ENCODE data around the gene RALGAPA2.

The RALGAPA2 gene

DNA sequence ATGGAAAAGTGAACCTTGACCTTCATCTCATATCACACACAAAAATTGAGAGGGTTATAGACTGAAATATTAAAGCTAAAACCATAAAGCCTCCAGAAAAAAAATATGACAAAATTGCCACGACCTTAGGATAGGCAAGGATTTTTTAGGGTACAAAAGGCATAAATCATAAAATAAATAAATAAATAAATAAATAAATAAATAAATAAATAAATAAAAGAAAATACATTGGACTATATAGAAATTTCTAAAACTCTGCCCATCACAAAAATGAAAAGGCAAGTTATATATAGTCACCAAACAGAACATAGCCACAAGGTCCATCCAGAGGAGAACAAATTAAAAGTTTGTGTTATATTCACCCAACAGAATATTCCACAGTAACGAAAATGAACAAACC is 235.9 kb downstream of the RALGAPA2 start:
- DNase-seq: no peak

DNA sequence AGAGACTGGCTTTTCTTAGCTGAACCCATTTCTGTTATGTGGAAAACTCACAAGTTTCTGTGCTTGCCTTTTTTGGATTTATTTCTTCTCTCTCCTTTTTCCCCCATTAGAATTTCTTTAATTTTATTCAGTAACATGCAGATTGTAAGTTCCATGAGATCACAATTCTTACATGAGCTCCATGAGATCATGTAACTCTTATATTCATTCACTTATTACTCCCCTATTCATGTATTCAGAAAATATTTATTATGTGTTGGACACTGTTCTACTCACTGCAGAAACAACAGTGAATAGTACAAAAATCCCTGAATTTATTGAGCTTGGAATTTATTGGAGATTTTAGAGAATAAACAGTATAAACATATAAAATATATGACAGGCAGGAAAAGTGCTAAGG is 238.8 kb downstream of the RALGAPA2 start:
- no peak for DNase-seq

- peak in 2 of 58 donors; percentile 4 to 13 for DNase-seq
Measured at GRCh38 chr20:20472684-20473274, 239.7 kb downstream of the RALGAPA2 start.

DNA sequence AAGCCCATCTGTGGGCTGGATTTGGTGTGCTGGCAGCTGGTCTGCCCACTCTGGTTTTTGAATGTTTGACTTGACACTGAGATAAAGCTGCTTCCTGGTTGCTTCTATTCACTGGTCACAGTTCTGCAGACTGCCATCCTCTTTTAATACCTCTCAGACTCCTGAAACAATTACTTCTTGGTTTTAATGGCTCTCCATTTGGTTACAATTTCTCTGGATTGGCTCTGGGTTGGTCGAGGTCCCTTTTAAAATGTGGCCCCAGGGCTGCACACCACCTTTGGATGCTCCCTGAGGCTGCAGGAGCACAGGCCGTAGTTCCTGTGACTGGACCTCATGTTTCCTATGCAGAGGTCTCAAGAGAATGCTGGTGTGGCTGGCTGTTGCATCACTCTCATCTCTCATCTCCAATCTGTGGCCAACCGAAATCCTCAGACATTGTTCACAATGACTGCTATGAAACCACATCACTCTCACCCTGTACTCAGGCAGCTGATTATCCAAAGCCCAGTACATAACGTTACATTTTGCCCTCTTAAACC is 246.0 kb downstream of the RALGAPA2 start:
- DNase-seq: no peak

DNA sequence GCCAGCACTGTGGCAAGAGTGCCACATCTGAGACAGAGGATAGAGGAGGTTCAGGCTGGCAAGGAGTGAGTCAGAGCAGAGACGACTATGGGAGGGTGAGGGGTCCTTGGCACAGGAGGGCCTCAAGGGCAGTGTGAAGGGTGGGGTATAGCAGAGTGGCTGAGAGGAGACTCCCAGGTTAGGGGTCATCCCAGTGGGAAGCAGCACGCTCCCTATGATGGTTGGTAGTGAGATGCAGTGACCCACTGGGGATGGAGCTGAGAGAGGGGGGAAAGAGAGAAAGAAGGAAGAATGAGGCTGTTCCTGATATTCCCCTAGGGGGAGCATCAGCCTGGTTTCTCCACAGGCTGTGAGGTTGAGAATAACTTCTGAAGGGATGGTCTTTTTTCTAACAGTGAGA is 247.2 kb downstream of the RALGAPA2 start:
- peak in 9 of 58 donors; percentile 20 to 57 (median 46) for DNase-seq

- DNase-seq: peak in 39 of 58 donors; percentile 14 to 77 (median 47)
Measured at GRCh38 chr20:20463933-20464374, 248.5 kb downstream of the RALGAPA2 start.

GRCh38 chr20:20462185-20462584 is 250.3 kb downstream of the RALGAPA2 start:
- no peak for DNase-seq

DNA sequence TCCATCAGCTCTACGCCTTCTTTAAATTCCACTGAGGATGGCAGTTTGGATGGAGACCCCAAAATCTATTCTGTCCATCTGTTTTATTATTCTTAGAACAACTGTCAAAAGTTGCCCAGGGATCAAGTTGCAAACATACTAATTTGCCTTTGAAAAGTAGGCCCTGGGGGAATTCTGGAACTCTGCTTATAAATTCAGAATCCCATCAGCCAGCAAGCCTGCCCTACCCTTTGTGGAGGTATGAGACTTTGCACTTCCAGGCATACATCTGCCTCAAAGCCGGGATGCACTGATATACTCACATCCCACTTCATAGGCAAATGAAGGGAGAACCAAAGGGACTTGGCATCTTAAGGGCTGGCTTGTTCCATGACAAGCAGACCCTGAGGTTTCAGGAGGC is 250.9 kb downstream of the RALGAPA2 start:
- DNase-seq: no peak

GRCh38 chr20:20459726-20460125 is 252.7 kb downstream of the RALGAPA2 start:
- DNase-seq: no peak

DNA sequence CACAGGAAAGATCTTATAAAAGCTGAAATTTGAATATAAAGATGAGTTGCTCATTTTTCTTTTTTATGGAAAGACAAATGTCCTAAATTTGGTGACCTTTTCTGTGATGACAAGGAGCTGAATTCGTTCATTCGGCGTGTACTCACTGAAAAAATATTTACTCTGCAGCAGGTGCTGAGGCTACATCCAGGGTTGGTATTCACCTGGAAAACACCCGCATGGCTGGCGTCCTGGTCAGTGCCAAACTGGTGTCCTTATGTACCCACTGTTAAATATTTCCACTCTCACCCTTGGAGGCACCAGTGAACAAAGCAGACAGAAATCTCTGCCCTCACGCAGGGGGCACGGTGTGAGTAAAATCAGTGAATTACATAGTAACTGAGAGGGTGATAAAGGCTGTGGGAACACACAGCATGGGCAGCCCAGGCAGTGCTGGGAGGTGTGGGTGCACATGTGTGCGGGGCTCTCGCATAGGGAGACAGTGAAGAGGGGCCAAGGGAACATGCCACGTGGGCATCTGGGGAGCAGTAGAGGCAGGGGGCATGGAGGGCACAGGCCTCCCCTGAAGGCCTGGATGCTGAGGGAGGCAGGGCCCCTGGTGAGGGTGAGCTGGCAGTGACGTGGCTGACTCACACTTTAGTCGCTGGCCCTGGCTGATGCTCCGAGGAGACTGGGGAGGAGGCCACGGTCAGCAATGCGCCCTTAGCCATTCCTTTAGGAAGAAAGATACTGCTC is 254.9 kb downstream of the RALGAPA2 start:
- no peak for DNase-seq

DNA sequence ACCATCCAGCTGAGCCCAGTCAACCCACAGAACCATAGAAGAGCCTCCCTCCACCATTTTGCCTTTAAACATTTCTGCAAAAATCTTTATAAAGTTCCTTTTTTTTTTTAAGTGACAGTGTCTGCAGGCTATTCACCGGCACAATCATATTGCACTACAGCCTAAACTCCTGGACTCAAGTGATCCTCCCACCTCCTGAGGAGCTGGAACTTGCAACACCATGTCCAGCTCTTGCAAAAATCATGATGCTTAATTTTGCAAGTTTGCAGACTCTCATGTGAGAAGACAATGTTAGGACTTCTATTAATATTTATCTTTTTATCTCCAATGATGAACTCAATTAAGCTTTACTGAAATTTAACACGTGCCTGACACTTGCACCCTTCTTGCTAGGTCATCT is 255.7 kb downstream of the RALGAPA2 start:
- no peak for DNase-seq

DNA sequence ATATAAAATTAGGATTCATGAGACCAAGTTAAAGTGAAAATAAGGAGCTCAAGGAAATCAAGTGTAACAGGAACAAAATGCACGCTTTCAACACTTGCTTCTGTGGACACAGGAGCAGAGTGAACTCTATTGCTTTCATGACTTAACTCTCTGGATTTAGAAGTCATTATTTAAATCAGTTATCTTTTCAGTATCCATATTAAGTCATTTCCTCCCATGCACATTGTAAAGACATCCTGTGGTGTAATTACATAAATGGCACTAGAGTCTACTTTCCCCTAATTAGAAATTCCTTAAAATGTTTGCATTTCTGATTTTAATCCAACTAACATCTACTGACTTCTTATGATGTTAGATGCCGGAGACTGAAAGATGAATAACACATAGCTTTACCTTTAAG is 256.5 kb downstream of the RALGAPA2 start:
- no peak for DNase-seq

DNA sequence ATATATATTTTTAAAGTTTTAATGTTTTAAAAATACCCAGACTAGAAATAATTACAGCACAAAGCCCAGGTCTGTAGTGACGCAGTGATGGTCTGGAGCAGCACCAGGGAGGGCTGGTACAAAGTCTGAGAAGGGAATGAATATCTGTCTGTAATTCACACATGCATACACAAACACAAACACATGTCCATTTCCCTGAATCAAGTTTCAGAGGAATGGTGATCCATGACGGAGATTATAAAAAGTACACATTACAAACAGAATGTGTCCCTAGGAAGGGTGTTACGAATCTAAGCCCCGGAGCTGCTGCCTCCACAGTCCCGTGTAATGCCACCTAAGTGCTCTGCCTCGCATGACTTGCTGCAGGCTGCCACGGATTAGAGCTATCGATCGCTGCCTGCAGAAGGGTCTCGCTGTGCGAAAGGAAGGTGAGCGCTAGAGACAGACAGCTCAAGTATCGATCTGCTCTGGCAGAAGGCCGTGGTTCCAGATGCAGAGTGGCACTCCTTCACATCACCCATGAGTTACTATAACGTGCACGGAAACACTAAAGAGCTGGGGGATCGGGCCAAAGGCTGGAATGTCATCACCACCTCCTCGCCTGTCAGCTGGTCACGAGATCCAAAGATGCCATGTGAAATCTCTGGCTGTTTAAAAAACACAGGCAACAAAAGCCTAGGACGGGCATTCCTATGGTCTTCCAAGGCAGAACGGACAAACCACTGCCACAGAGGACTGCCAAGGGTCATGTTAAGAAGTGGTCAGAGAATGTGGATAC is 257.4 kb downstream of the RALGAPA2 start:
- no peak for DNase-seq

- no peak for DNase-seq
Measured at GRCh38 chr20:20454367-20454766, 258.1 kb downstream of the RALGAPA2 start.

DNA sequence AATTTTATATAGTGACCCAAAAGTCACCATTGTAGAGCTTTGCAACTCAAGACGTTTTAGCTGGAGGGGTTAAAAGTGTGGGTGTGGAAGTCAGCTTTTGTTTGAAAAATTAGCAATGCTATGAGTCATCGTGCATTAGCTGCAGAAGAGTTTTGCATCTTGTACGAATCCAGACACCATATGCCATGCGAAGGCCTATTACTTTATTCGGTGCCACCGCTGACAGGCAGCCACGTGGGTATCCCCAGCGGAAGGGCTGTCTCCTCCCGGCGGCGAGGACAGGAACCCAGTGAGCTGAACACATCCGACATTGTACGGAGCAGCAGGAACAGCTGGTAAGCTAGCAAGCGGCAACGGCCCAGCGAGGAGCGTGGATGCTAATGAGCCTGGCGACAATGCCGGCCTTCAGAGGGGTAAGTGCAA is 260.2 kb downstream of the RALGAPA2 start:
- peak in 56 of 58 donors; percentile 46 to 97 (median 88) for DNase-seq

GRCh38 chr20:20450521-20450920 is 261.9 kb downstream of the RALGAPA2 start:
- DNase-seq: peak in 47 of 58 donors; percentile 16 to 83 (median 51)

DNA sequence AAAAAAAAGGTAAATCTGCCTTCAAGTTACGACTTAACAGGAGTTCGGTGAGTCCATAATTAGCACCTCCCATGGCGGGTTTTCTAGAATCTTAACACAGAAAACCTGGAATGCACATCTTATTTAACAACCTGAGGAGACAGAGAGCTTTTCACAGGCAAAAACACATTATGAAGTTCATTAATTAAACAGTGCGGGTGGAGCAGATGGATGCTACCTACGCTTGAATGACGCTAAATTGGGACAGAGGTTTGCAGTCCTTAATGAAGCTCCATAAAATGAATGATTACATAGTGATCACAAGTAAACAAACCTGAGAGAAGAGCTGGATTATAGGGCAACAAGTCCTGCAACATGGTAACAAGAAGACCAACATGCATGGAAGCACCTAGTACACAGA is 263.6 kb downstream of the RALGAPA2 start:
- DNase-seq: no peak

- no peak for DNase-seq
Measured at GRCh38 chr20:20447196-20447595, 265.2 kb downstream of the RALGAPA2 start.

GRCh38 chr20:20446425-20447015 is 265.9 kb downstream of the RALGAPA2 start:
- DNase-seq: peak in 1 of 58 donors; percentile 30

GRCh38 chr20:20446001-20446400 is 266.4 kb downstream of the RALGAPA2 start:
- DNase-seq: no peak

DNA sequence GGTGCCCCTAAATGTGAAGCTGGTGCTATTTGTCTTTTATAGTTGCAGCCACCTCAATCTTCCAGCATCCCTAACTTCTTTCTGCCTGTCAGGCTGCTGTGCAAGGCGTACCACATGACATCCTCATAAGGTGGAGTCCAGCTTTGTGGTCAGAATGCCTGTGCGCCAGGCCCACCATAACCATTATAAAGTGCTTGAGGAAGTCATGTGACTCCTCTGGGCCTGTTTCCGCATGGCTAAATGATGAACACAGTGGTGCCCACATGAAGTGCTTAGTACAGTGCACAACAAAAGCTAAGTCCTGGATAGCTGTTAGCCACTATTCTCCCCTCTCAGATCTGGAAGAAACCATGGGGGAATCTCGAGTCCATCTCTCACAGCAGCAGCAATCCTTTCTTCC is 268.9 kb downstream of the RALGAPA2 start:
- DNase-seq: no peak
